NCI-H1930 (cell line): ENCODE measurements around the gene DGKA.
"Not testable (repeated sequence)": the region's sequence is repeated elsewhere in the genome, so short reads cannot be mapped to it uniquely, and the experiment has no call there.

Experiments
- DNase-seq, 2 experiments: peaks; one replicate each; lab custom pipeline; 2025; lab: John Stamatoyannopoulos, UW

DGKA gene

DNA sequence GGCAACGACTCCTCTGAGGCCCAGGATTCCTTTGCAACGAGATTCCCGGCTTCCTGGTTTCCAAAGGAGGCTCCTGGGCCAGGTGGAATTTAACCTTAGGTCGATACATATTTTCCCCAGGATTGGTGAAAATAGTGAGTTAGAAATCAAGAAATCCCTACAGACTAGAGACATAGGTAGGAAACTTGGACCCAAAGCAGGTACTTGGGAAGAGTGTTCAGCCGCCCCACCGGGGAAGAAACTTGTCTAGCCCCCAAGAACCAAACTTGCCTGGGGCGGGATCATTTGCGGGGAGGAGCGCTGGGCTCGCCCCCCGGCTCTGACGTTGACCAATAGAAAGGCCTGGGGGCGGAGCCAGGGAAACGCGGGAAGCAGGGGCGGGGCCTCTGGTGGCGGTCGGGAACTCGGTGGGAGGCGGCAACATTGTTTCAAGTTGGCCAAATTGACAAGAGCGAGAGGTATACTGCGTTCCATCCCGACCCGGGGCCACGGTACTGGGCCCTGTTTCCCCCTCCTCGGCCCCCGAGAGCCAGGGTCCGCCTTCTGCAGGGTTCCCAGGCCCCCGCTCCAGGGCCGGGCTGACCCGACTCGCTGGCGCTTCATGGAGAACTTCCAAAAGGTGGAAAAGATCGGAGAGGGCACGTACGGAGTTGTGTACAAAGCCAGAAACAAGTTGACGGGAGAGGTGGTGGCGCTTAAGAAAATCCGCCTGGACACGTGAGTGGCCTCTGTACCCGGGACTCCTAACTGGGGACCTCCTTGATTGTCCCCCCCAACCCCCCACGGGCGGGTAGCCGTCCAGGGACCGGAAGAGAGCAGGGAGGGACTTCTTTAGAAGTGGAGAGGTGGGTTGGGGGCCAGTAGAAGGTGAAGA is 35.7 kb downstream of the DGKA start, which contains the start of gene CDK2:
CDK2 (plus strand) TSS at position 423 of the 874 bp plus-strand sequence; CDS start at position 602, 179 bp downstream.
- DNase-seq: peak; percentile 67 to 76

DNA sequence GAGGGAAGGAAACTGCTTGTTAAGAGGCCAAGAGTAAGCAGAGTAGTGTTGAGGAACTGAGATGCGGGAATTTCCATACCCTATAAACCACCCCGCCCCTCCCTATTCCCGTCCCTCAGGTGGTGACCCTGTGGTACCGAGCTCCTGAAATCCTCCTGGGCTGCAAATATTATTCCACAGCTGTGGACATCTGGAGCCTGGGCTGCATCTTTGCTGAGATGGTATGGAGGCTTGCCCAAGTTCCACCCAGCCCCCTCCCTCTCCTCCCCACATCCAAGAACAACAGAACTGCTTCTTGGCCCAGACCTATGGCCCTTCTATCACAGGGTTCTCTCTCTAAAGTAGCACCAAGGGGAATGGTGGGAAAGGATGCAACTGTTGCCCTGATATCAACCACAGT is 38.4 kb downstream of the DGKA start:
- DNase-seq: no peak

GRCh38 chr12:55970775-55971174 is 39.8 kb downstream of the DGKA start:
- no peak for DNase-seq

DNA sequence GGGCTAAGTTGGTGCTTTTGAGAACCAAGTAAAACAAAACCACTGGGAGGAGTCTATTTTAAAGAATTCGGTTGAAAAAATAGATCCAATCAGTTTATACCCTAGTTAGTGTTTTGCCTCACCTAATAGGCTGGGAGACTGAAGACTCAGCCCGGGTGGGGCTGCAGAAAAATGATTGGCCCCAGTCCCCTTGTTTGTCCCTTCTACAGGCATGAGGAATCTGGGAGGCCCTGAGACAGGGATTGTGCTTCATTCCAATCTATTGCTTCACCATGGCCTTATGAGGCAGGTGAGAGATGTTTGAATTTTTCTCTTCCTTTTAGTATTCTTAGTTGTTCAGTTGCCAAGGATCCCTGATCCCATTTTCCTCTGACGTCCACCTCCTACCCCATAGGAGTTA is 41.1 kb downstream of the DGKA start:
- DNase-seq: no peak

DNA sequence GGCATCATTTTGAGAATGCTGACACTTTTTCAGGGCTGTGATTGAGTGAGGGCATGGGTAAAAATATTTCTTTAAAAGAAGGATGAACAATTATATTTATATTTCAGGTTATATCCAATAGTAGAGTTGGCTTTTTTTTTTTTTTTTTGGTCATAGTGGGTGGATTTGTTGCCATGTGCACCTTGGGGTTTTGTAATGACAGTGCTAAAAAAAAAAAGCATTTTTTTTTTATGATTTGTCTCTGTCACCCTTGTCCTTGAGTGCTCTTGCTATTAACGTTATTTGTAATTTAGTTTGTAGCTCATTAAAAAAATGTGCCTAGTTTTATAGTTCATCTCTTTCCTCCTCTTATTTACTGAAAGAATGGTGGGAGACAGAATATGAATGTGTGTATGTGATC is 41.5 kb downstream of the DGKA start:
- no peak for DNase-seq

DNA sequence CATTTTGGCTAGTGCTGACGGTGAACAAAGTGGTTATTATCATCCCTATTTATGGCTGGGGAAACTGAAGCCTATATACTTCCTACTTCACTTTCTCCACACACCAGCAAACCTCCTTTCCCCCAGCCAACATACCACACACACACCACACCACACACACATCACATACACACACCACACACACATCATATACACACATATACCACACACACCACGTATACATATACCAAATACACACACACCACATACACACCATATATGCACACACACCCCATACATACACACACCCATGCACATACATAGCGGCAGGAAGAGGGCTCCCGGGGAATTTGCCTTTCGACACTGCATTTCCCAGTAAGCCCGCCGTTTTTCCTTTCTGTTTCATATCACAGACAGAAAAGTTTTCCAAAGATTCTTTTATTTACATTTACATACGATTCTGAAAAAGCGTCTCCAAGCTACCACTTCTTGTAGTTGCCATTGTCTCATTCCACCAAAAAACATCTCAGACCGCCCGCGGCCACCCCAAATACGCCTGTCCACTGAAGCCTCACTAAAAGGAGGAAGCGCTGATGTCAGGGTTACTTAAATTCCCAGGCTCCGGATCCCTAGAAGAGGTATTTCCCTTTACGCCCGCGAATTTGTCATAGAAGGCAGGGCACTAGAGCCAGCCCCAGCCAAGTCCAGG is 42.1 kb downstream of the DGKA start:
- no peak for DNase-seq

DNA sequence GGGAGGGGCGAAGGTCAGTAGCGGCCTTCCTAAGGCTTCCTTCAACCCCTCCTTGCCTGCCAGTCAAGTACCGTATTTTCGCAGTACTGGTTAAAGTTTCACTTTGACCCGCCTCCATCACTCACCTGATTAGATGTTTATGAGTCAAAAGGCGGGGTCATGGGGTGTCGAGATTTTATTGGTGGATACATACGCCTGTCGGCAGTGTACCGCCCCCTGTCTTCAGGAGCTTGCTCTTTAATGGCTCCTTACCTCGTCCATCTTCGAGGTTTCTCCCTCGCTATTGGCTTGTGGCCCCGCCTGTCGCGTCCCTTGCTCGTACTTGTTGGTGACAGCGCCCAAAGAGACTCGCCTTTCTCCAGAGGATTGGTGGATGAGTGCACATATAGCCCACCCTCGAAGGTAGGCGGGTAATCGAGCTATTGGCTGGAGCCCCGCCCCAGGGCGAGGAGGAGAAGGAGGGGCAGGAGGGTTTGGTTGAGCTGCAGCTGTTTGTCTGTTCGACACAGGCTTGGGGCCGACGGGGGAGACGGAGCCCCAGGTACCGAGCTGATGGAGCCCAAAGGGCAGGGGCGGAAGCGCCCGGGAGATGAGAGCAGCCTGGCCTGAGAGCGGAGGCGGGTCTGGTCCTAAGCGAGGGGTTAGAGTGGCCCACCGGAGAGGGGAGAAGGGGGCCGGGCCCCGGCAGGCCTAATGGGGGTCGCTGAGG is 42.8 kb downstream of the DGKA start, which contains the start of gene RAB5B:
RAB5B (plus strand) TSS at position 480 of the 709 bp plus-strand sequence. CDS start 12,883 bp downstream, outside the sequence.
- DNase-seq: peak; percentile 99 to 100

DNA sequence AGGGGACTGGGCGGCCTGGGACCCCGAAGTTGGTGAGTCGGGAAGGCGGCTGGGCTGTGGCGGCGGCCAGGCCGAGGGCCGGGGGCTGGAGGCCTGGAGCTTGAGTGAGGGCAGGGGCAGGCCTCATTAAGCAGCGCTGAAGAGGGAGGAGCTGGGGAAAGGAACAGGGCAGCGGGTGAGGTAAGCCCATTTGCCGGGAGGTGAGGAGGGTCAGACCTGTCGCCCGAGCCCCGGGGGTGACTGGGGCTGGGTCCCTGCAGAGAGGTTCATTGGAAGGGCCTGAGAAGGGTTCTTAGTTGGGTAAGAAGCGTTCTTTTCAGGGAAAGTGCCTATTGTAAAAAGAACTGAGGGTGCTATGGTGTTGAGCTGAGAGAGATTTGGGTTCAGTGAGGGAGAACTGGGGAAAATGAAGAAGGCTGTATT is 43.4 kb downstream of the DGKA start:
- no peak for DNase-seq

GRCh38 chr12:55978393-55978792 is 47.4 kb downstream of the DGKA start:
- DNase-seq: no peak

DNA sequence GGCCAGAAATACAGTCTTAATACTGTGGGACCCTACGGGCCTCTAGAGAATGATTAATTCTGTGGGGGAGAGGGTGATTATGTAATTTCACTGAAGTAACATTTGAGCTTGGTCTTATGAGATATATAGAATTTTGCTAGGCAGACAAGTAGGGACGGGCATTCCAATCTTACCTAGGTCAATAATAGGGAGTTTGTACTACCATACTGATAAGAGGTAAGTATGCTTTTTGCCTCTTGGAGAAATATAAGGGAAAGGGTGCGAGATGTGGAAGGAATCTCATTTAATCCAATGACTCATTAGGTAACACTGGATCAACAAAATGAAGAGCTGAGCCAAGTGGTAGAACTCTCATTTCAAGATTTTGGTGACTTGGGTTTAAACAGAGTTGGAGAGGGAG is 48.1 kb downstream of the DGKA start:
- DNase-seq: no peak

DNA sequence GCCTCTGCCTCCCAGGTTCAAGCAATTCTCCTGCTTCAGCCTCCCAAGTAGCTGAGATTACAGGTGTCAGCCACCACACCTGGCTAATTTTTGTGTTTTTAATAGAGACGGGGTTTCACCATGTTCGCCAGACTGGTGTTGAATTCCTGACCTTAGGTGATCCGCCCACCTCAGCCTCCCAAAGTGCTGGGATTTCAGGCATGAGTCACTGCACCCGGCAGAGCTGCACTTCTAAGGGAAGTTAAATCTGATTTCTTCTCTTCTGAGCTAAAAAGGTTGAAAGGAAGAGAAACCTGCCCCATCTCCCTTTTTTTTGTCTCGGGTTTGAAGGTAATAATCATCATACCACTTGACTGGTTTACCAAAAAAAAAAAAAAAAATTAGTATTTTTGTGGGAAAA is 50.9 kb downstream of the DGKA start:
- DNase-seq: not testable (repeated sequence)

GRCh38 chr12:55982319-55982936 is 51.5 kb downstream of the DGKA start:
- DNase-seq: no peak

GRCh38 chr12:55983232-55983842 is 52.4 kb downstream of the DGKA start:
- DNase-seq: no peak

GRCh38 chr12:55984861-55985260 is 53.9 kb downstream of the DGKA start:
- no peak for DNase-seq

- DNase-seq: no peak
Observed at GRCh38 chr12:55985341-55985740, 54.4 kb downstream of the DGKA start.

DNA sequence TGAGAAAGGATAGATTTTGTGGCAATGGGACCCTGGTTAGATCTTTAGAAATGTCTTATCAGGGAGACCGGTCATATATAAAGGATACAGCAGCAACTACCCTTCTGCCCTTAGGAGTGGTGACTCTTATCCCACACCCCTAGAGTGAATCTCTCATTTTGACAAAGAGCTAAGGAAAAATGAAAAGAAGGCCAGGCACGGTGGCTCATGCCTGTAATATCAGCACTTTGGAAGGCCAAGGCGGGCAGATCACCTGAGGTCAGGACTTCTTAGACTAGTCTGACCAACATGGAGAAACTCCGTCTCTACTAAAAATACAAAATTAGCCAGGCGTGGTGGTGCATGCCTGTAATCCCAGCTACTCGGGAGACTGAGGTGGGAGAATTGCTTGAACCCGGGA is 55.0 kb downstream of the DGKA start:
- not testable (repeated sequence) for DNase-seq

DNA sequence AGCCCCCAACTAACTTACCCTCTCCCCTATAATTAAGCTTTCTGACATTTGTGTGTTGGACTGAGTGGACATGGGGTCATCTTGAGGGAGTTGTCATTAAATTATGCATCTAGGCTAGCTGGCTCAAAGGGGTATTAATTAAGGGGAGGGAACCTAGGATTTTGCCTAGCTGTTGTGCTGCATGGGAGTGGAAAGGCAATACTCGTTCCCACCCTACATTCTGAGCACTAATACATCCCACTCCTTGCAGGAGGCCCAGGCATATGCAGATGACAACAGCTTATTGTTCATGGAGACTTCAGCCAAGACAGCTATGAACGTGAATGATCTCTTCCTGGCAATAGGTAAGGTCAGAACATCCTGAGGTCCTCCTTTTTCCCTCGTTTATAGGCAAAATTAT is 60.1 kb downstream of the DGKA start:
- no peak for DNase-seq

GRCh38 chr12:55993230-55993853 is 62.4 kb downstream of the DGKA start:
- no peak for DNase-seq

GRCh38 chr12:55995366-55995765 is 64.4 kb downstream of the DGKA start:
- no peak for DNase-seq

DNA sequence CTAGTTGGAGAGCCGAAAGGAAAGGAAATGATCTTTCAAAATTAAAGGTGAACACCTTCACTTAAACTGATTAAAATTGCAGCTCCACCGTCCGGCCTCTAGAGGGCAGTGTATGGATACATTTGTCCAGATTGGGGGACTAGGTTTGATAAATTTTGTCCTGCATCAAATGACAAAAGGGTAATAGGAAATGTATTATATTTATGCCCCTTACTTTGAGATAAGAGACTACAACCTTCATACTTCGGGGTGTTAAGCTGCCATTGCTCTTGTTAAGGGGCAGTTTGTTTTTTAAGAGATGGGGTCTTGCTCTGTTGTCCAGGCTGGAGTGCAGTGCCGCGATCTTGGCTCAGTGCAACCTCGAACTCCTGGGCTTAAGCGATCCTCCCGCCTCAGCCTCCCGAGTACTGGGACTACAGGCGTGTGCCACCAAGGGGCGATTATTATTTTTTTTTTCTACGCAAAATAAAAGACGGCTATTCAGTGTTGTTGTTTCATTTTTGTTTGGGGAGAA is 65.3 kb downstream of the DGKA start:
- peak; percentile 29 to 44 for DNase-seq
